ENCODE data around the gene ATRNL1. TPM values are rescaled to one million over a fixed set of nuclear protein-coding genes. Genes with fewer than 3 reads are reported as not detected.

The ATRNL1 gene
- total and polyA plus RNA-seq, 7 experiments from 2014 or later, result 0.46 to 1.0 TPM; not detected in 5

GRCh38 chr10:115555887-115556402 is 462.8 kb downstream of the ATRNL1 start:
- no peaks in the 10 kb centered on the region for H3K27me3 Mint-ChIP-seq
- CTCF ChIA-PET, result no interaction called here
- no peak for ATAC-seq
- intact Hi-C loops (cut with micrococcal nuclease), result no loop called here
- no peaks in the 10 kb centered on the region for H3K4me1 Mint-ChIP-seq
- POLR2A ChIA-PET, result no interaction called here
- Histone ChIP-seq H3K9me3 (ENCODE audit: control insufficient read depth in 2 of 3, low read length in 3 of 3) (no peaks in the 10 kb centered on the region), H3K27ac (ENCODE audit: low read depth, low read length) (no peak overlapping the region), H3K27me3 (ENCODE audit: control insufficient read depth in 2 of 2, insufficient read depth in 2 of 2, low read length in 2 of 2) (no peaks in the 10 kb centered on the region), H3K36me3 (ENCODE audit: control insufficient read depth in 2 of 3, insufficient read depth in 3 of 3, low read length in 3 of 3) (no peaks in the 10 kb centered on the region), H3K4me3 (ENCODE audit: low read length) (no peak overlapping the region), H3K4me1 (ENCODE audit: control insufficient read depth in 2 of 2, insufficient read depth in 2 of 2, low read length in 2 of 2) (no peaks in the 10 kb centered on the region)
- no peak overlapping the region for H3K4me3 Mint-ChIP-seq
- no peak overlapping the region for H3K27ac Mint-ChIP-seq
- DNase-seq, result no peak
- H3K9me3 Mint-ChIP-seq, result peaks cover 0 to 11% (median 4%) of the 10 kb centered on the region in 11 donors
- no peaks in the 10 kb centered on the region for H3K36me3 Mint-ChIP-seq

GRCh38 chr10:115558252-115558651 is 465.1 kb downstream of the ATRNL1 start:
- no peak overlapping the region for H3K4me3 ChIP-seq (ENCODE audit: low read length)
- H3K9me3 ChIP-seq (ENCODE audit: control insufficient read depth in 2 of 3, low read length in 3 of 3), result no peaks in the 10 kb centered on the region
- ChIA-PET POLR2A (no interaction called here), CTCF (interaction anchor here (0.6 kb wide), 1 partner anchor 13 kb away, joined by 3 read pairs; no protein-coding TSS in a partner anchor)
- ATAC-seq (no peak), DNase-seq (no peak)
- no peaks in the 10 kb centered on the region for H3K4me1 Mint-ChIP-seq
- no peaks in the 10 kb centered on the region for H3K27me3 Mint-ChIP-seq
- no peaks in the 10 kb centered on the region for H3K36me3 Mint-ChIP-seq
- intact Hi-C loops (cut with micrococcal nuclease), result no loop called here
- no peak overlapping the region for H3K27ac Mint-ChIP-seq
- H3K36me3 ChIP-seq (ENCODE audit: control insufficient read depth in 2 of 3, insufficient read depth in 3 of 3, low read length in 3 of 3), result no peaks in the 10 kb centered on the region
- no peak overlapping the region for H3K27ac ChIP-seq (ENCODE audit: low read depth, low read length)
- H3K4me1 ChIP-seq (ENCODE audit: control insufficient read depth in 2 of 2, insufficient read depth in 2 of 2, low read length in 2 of 2), result no peaks in the 10 kb centered on the region
- no peak overlapping the region for H3K4me3 Mint-ChIP-seq
- peaks cover 0 to 11% (median 4%) of the 10 kb centered on the region in 11 donors for H3K9me3 Mint-ChIP-seq
- H3K27me3 ChIP-seq (ENCODE audit: control insufficient read depth in 2 of 2, insufficient read depth in 2 of 2, low read length in 2 of 2), result no peaks in the 10 kb centered on the region

GRCh38 chr10:115566867-115567266 is 473.7 kb downstream of the ATRNL1 start:
- no peak for DNase-seq

GRCh38 chr10:115572740-115573455 is 479.7 kb downstream of the ATRNL1 start:
- no peaks in the 10 kb centered on the region for H3K4me1 ChIP-seq (ENCODE audit: control insufficient read depth in 2 of 2, insufficient read depth in 2 of 2, low read length in 2 of 2)
- no peaks in the 10 kb centered on the region for H3K36me3 Mint-ChIP-seq
- H3K27ac Mint-ChIP-seq, result no peak overlapping the region
- H3K9me3 ChIP-seq (ENCODE audit: control insufficient read depth in 2 of 3, low read length in 3 of 3), result no peaks in the 10 kb centered on the region
- H3K9me3 Mint-ChIP-seq, result peaks cover 0 to 4% (median 0%) of the 10 kb centered on the region in 11 donors
- no peak overlapping the region for H3K27ac ChIP-seq (ENCODE audit: low read depth, low read length)
- ChIA-PET POLR2A (no interaction called here), CTCF (no interaction called here)
- DNase-seq, result no peak
- no peaks in the 10 kb centered on the region for H3K36me3 ChIP-seq (ENCODE audit: control insufficient read depth in 2 of 3, insufficient read depth in 3 of 3, low read length in 3 of 3)
- H3K4me1 Mint-ChIP-seq, result no peaks in the 10 kb centered on the region
- H3K4me3 Mint-ChIP-seq, result no peak overlapping the region
- intact Hi-C loops (cut with micrococcal nuclease), result no loop called here
- no peaks in the 10 kb centered on the region for H3K27me3 Mint-ChIP-seq
- no peaks in the 10 kb centered on the region for H3K27me3 ChIP-seq (ENCODE audit: control insufficient read depth in 2 of 2, insufficient read depth in 2 of 2, low read length in 2 of 2)
- H3K4me3 ChIP-seq (ENCODE audit: low read length), result no peak overlapping the region
- ATAC-seq, result no peak

More at GRCh38 chr10:115566867-115567266, 473.7 kb downstream of the ATRNL1 start:
- Histone ChIP-seq H3K27ac (ENCODE audit: low read depth, low read length) (no peak overlapping the region), H3K4me3 (ENCODE audit: low read length) (no peak overlapping the region), H3K36me3 (ENCODE audit: control insufficient read depth in 2 of 3, insufficient read depth in 3 of 3, low read length in 3 of 3) (no peaks in the 10 kb centered on the region), H3K27me3 (ENCODE audit: control insufficient read depth in 2 of 2, insufficient read depth in 2 of 2, low read length in 2 of 2) (no peaks in the 10 kb centered on the region), H3K9me3 (ENCODE audit: control insufficient read depth in 2 of 3, low read length in 3 of 3) (no peaks in the 10 kb centered on the region), H3K4me1 (ENCODE audit: control insufficient read depth in 2 of 2, insufficient read depth in 2 of 2, low read length in 2 of 2) (no peaks in the 10 kb centered on the region)
- POLR2A ChIA-PET, result no interaction called here
- Mint-ChIP-seq H3K9me3 (peaks cover 0 to 2% (median 0%) of the 10 kb centered on the region in 11 donors), H3K36me3 (no peaks in the 10 kb centered on the region), H3K4me3 (no peak overlapping the region), H3K27ac (no peak overlapping the region), H3K4me1 (no peaks in the 10 kb centered on the region), H3K27me3 (no peaks in the 10 kb centered on the region)
- intact Hi-C loops (cut with micrococcal nuclease), result no loop called here
- CTCF ChIA-PET, result no interaction called here
- ATAC-seq, result no peak

- POLR2A ChIA-PET, result no interaction called here
- no peak for DNase-seq
- Histone ChIP-seq H3K4me3 (ENCODE audit: low read length) (no peak overlapping the region), H3K9me3 (ENCODE audit: control insufficient read depth in 2 of 3, low read length in 3 of 3) (peaks cover 0 to 4% (median 0%) of the 10 kb centered on the region in 3 experiments), H3K36me3 (ENCODE audit: control insufficient read depth in 2 of 3, insufficient read depth in 3 of 3, low read length in 3 of 3) (no peaks in the 10 kb centered on the region), H3K4me1 (ENCODE audit: control insufficient read depth in 2 of 2, insufficient read depth in 2 of 2, low read length in 2 of 2) (no peaks in the 10 kb centered on the region), H3K27me3 (ENCODE audit: control insufficient read depth in 2 of 2, insufficient read depth in 2 of 2, low read length in 2 of 2) (no peaks in the 10 kb centered on the region), H3K27ac (ENCODE audit: low read depth, low read length) (no peak overlapping the region)
- intact Hi-C loops (cut with micrococcal nuclease), result no loop called here
- Mint-ChIP-seq H3K27me3 (no peaks in the 10 kb centered on the region), H3K4me3 (no peak overlapping the region), H3K36me3 (no peaks in the 10 kb centered on the region), H3K27ac (no peak overlapping the region), H3K9me3 (peaks cover 0 to 28% (median 2%) of the 10 kb centered on the region in 11 donors), H3K4me1 (no peaks in the 10 kb centered on the region)
- no peak for ATAC-seq
- CTCF ChIA-PET, result no interaction called here
These were observed 487.1 kb downstream of the ATRNL1 start for GRCh38 chr10:115580239-115580638.

- intact Hi-C loops (cut with micrococcal nuclease), result no loop called here
- POLR2A ChIA-PET, result no interaction called here
- no peak for ATAC-seq
These were observed 499.9 kb downstream of the ATRNL1 start for GRCh38 chr10:115593060-115593459.

GRCh38 chr10:115604627-115605026 is 511.5 kb downstream of the ATRNL1 start:
- POLR2A ChIA-PET, result no interaction called here

More at GRCh38 chr10:115593060-115593459, 499.9 kb downstream of the ATRNL1 start:
- no peak overlapping the region for H3K4me3 Mint-ChIP-seq
- H3K36me3 Mint-ChIP-seq, result peaks cover 0 to 4% (median 0%) of the 10 kb centered on the region in 5 donors
- Histone ChIP-seq H3K9me3 (ENCODE audit: control insufficient read depth in 2 of 3, low read length in 3 of 3) (no peaks in the 10 kb centered on the region), H3K4me3 (ENCODE audit: low read length) (no peak overlapping the region), H3K27ac (ENCODE audit: low read depth, low read length) (no peak overlapping the region), H3K36me3 (ENCODE audit: control insufficient read depth in 2 of 3, insufficient read depth in 3 of 3, low read length in 3 of 3) (no peaks in the 10 kb centered on the region), H3K4me1 (ENCODE audit: control insufficient read depth in 2 of 2, insufficient read depth in 2 of 2, low read length in 2 of 2) (no peaks in the 10 kb centered on the region), H3K27me3 (ENCODE audit: control insufficient read depth in 2 of 2, insufficient read depth in 2 of 2, low read length in 2 of 2) (no peaks in the 10 kb centered on the region)
- CTCF ChIA-PET, result no interaction called here
- H3K4me1 Mint-ChIP-seq, result no peaks in the 10 kb centered on the region
- peaks cover 0 to 23% (median 4%) of the 10 kb centered on the region in 11 donors for H3K9me3 Mint-ChIP-seq
- DNase-seq, result no peak
- H3K27me3 Mint-ChIP-seq, result no peaks in the 10 kb centered on the region
- H3K27ac Mint-ChIP-seq, result no peak overlapping the region

More at GRCh38 chr10:115604627-115605026, 511.5 kb downstream of the ATRNL1 start:
- H3K36me3 Mint-ChIP-seq, result no peaks in the 10 kb centered on the region
- no peaks in the 10 kb centered on the region for H3K27me3 Mint-ChIP-seq
- CTCF ChIA-PET, result no interaction called here
- Histone ChIP-seq H3K4me1 (ENCODE audit: control insufficient read depth in 2 of 2, insufficient read depth in 2 of 2, low read length in 2 of 2) (no peaks in the 10 kb centered on the region), H3K27ac (ENCODE audit: low read depth, low read length) (no peak overlapping the region), H3K27me3 (ENCODE audit: control insufficient read depth in 2 of 2, insufficient read depth in 2 of 2, low read length in 2 of 2) (no peaks in the 10 kb centered on the region), H3K4me3 (ENCODE audit: low read length) (no peak overlapping the region), H3K36me3 (ENCODE audit: control insufficient read depth in 2 of 3, insufficient read depth in 3 of 3, low read length in 3 of 3) (no peaks in the 10 kb centered on the region), H3K9me3 (ENCODE audit: control insufficient read depth in 2 of 3, low read length in 3 of 3) (no peaks in the 10 kb centered on the region)
- H3K9me3 Mint-ChIP-seq, result peaks cover 0 to 4% (median 0%) of the 10 kb centered on the region in 11 donors
- no peak overlapping the region for H3K27ac Mint-ChIP-seq
- DNase-seq (no peak), ATAC-seq (no peak)
- H3K4me3 Mint-ChIP-seq, result no peak overlapping the region
- H3K4me1 Mint-ChIP-seq, result no peaks in the 10 kb centered on the region
- intact Hi-C loops (cut with micrococcal nuclease), result loop anchor here in 1 of 2 donors (5.0 kb wide), 1 partner anchor 52 kb away; no protein-coding TSS in a partner anchor
